A549 (cell line): ENCODE measurements around the gene PLXNA3.

Experiments used
- CBX2 ChIP-seq: fragments of 200-600 bp; sonication (generic); IDR thresholded peaks from 2 replicates; pipeline ENCODE4 v1.6.1; 2016; ENCODE audit warnings: low read depth, mild to moderate bottlenecking, borderline replicate concordance
- CHD2 ChIP-seq: fragments of 150-350 bp; IDR thresholded peaks from 2 replicates; pipeline ENCODE4 v1.6.1; 2014; ENCODE audit warnings: low read length; ENCODE audit not compliant: partially characterized antibody
- CTCF ChIP-seq: fragments of >200 bp; sonication (Bioruptor Twin); formaldehyde crosslinking; IDR thresholded peaks from 3 replicates; pipeline ENCODE4 v1.5.1; 2016
- EP300 ChIP-seq, 2 experiments: fragments of >200 bp; sonication (Bioruptor Twin); formaldehyde crosslinking; IDR thresholded peaks; 2 replicates in 1 of 2; 3 replicates in 1 of 2; pipeline ENCODE4 v1.6.1; 2016 to 2017
- KDM1A ChIP-seq: fragments of 200-600 bp; sonication (generic); IDR thresholded peaks from 2 replicates; pipeline ENCODE4 v1.6.1; 2016; ENCODE audit warnings: low read depth, mild to moderate bottlenecking
- KDM5A ChIP-seq: fragments of 200-600 bp; sonication (generic); IDR thresholded peaks from 2 replicates; pipeline ENCODE4 v1.6.1; 2016; ENCODE audit warnings: antibody characterized with exemption, mild to moderate bottlenecking
- MAFK ChIP-seq: fragments of 450-650 bp; IDR thresholded peaks from 2 replicates; pipeline ENCODE4 v1.6.1; 2014; ENCODE audit not compliant: partially characterized antibody
- MAX ChIP-seq: IDR thresholded peaks from 2 replicates; pipeline ENCODE4 v1.6.1; 2012
- PHF8 ChIP-seq: fragments of 200-600 bp; sonication (generic); IDR thresholded peaks from 2 replicates; pipeline ENCODE4 v1.6.1; 2016; ENCODE audit warnings: low read depth, mild to moderate bottlenecking, antibody characterized with exemption, moderate library complexity, borderline replicate concordance
- POLR2A ChIP-seq: IDR thresholded peaks from 2 replicates; pipeline ENCODE4 v1.6.1; 2012; ENCODE audit warnings: mild to moderate bottlenecking, low read length
- RFX5 ChIP-seq: fragments of 450-650 bp; IDR thresholded peaks from 2 replicates; pipeline ENCODE4 v1.7.1; 2014; ENCODE audit warnings: antibody characterized with exemption, mild to moderate bottlenecking, moderate library complexity
- TFCP2L1 ChIP-seq: fragments of 250-450 bp; sonication (Bioruptor Pico); IDR thresholded peaks from 2 replicates; pipeline ENCODE4 v1.5.0; 2021; ENCODE audit warnings: mild to moderate bottlenecking
- ZSCAN20 ChIP-seq: fragments of 250-450 bp; sonication (Bioruptor Pico); IDR thresholded peaks from 2 replicates; pipeline ENCODE4 v1.8.0; 2022; ENCODE audit warnings: mild to moderate bottlenecking, moderate library complexity
- TF ChIP-seq, protein P1 (sequence below): fragments of 200-600 bp; sonication (generic); IDR thresholded peaks from 2 replicates; pipeline ENCODE4 v1.6.1; 2016; ENCODE audit warnings: antibody characterized with exemption, mild to moderate bottlenecking, moderate library complexity

- TF ChIP-seq CTCF = no peak
- no peak for TF ChIP-seq MAFK
- no peak for TF ChIP-seq EP300 (IDR thresholded peaks at IDR 0.05)
- TF ChIP-seq CBX2 = no peak
- no peak for TF ChIP-seq KDM1A
- TF ChIP-seq POLR2A = no peak
- TF ChIP-seq CHD2 = no peak
- TF ChIP-seq ZSCAN20 (CRISPR knock-in tag) = no peak
- TF ChIP-seq TFCP2L1 (CRISPR knock-in tag) = no peak
- no peak for TF ChIP-seq KDM5A
- TF ChIP-seq MAX = no peak
- no peak for TF ChIP-seq PHF8
- no peak for TF ChIP-seq RFX5
- TF ChIP-seq, protein P1, sequence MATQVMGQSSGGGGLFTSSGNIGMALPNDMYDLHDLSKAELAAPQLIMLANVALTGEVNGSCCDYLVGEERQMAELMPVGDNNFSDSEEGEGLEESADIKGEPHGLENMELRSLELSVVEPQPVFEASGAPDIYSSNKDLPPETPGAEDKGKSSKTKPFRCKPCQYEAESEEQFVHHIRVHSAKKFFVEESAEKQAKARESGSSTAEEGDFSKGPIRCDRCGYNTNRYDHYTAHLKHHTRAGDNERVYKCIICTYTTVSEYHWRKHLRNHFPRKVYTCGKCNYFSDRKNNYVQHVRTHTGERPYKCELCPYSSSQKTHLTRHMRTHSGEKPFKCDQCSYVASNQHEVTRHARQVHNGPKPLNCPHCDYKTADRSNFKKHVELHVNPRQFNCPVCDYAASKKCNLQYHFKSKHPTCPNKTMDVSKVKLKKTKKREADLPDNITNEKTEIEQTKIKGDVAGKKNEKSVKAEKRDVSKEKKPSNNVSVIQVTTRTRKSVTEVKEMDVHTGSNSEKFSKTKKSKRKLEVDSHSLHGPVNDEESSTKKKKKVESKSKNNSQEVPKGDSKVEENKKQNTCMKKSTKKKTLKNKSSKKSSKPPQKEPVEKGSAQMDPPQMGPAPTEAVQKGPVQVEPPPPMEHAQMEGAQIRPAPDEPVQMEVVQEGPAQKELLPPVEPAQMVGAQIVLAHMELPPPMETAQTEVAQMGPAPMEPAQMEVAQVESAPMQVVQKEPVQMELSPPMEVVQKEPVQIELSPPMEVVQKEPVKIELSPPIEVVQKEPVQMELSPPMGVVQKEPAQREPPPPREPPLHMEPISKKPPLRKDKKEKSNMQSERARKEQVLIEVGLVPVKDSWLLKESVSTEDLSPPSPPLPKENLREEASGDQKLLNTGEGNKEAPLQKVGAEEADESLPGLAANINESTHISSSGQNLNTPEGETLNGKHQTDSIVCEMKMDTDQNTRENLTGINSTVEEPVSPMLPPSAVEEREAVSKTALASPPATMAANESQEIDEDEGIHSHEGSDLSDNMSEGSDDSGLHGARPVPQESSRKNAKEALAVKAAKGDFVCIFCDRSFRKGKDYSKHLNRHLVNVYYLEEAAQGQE = no peak
Measured at GRCh38 chrX:154431341-154431740, 26.7 kb upstream of the PLXNA3 start.
